Measurements from ENCODE around the gene SEZ6.

SEZ6 gene

GRCh38 chr17:28970879-28971278, 35.0 kb downstream of the SEZ6 start:
- no peak for FAIRE-seq

- no peak for FAIRE-seq
Observed at GRCh38 chr17:28969706-28970393, 36.0 kb downstream of the SEZ6 start.

GRCh38 chr17:28968914-28969295, 36.9 kb downstream of the SEZ6 start:
- no peak for FAIRE-seq

- FAIRE-seq = no peak
Observed at GRCh38 chr17:28968231-28968913, 37.5 kb downstream of the SEZ6 start.

GRCh38 chr17:28967221-28968135, 38.4 kb downstream of the SEZ6 start:
- no peak for FAIRE-seq

- FAIRE-seq = no peak
Observed at GRCh38 chr17:28963841-28964240, 42.0 kb downstream of the SEZ6 start.

- no peak for FAIRE-seq
Observed at GRCh38 chr17:28963055-28963611, 42.7 kb downstream of the SEZ6 start.

GRCh38 chr17:28961391-28961790, 44.4 kb downstream of the SEZ6 start:
- FAIRE-seq = no peak

GRCh38 chr17:28960256-28961061, 45.4 kb downstream of the SEZ6 start:
- no peak for FAIRE-seq

GRCh38 chr17:28959471-28959871, 46.4 kb downstream of the SEZ6 start:
- no peak for FAIRE-seq

- no peak for FAIRE-seq
Observed at GRCh38 chr17:28958820-28959455, 46.9 kb downstream of the SEZ6 start.

- FAIRE-seq = no peak
Observed at GRCh38 chr17:28957992-28958355, 47.9 kb downstream of the SEZ6 start.

- FAIRE-seq = no peak
Observed at GRCh38 chr17:28957277-28957991, 48.4 kb downstream of the SEZ6 start.

- no peak for FAIRE-seq
Observed at GRCh38 chr17:28956861-28957260, 49.0 kb downstream of the SEZ6 start.

GRCh38 chr17:28956112-28956511, 49.7 kb downstream of the SEZ6 start:
- no peak for FAIRE-seq

- no peak for FAIRE-seq
Observed at GRCh38 chr17:28955408-28955807, 50.4 kb downstream of the SEZ6 start.

- FAIRE-seq = no peak
Observed at GRCh38 chr17:28954886-28955285, 50.9 kb downstream of the SEZ6 start.

- no peak for FAIRE-seq
Observed at GRCh38 chr17:28953444-28954118, 52.3 kb downstream of the SEZ6 start.

GRCh38 chr17:28951991-28952975, 53.5 kb downstream of the SEZ6 start:
- FAIRE-seq = peak; percentile 99
